ENCODE measurements around the gene SYNE4. TPM values are rescaled to one million over a fixed set of nuclear protein-coding genes. Genes with fewer than 3 reads are reported as not detected.

The SYNE4 gene
- total and polyA plus RNA-seq, 2 of the 13 experiments (the other 11 are each of a cell fraction or from before 2014, with no cell fraction given), result 13.7 to 23.0 TPM

GRCh38 chr19:36054733-36055686 is 46.4 kb upstream of the SYNE4 start, which contains the start of gene WDR62:
Gene WDR62, plus strand, starts transcription at chr19:36054897. Its CDS starts 75 bp downstream, at chr19:36054972.
- peak within 1 kb of the TSS; percentile 74 to 76 (median 75) for H3K4me3 ChIP-seq (replicated peaks in 1 of 3; ENCODE audit: insufficient read depth in 1 of 3, low read depth in 2 of 3, low read length in 3 of 3)
- peaks cover 23% of the 10 kb centered on the region for H3K79me2 ChIP-seq (ENCODE audit: insufficient read depth, low read length)
- no TSS peak for BruUV-seq (replicated peaks)
- H3K27ac ChIP-seq (ENCODE audit: extremely low read length, insufficient read depth, low read length), result peak within 1 kb of the TSS; percentile 83
- WGBS (ENCODE audit: low lambda C conversion rate), result under 1% methylated on average over 24 of the region's 76 CpGs
- H3K27me3 ChIP-seq (ENCODE audit: control insufficient read depth in 1 of 2, insufficient read depth in 2 of 2, low read length in 2 of 2), result no peaks in the 10 kb centered on the region; a peak in 1 of 5 replicates
- H4K20me1 ChIP-seq (ENCODE audit: insufficient read depth, low read length), result no peaks in the 10 kb centered on the region
- H3K36me3 ChIP-seq (replicated peaks in 1 of 2; ENCODE audit: control insufficient read depth in 1 of 2, insufficient read depth in 2 of 2, low read length in 2 of 2), result peaks cover 0 to 1% of the 10 kb centered on the region in 2 experiments; a peak in 2 of 5 replicates
- ChIA-PET CTCF (ENCODE audit: low intra/inter-chr PET ratio, low total read pairs) (no interaction called here), POLR2A (interaction anchor here (1.1 to 2.6 kb wide), 12 partner anchors 13 to 155 kb away, joined by 4 to 18 read pairs (median 10); partner anchors contain the start of genes ALKBH6, CAPNS1, NFKBID and POLR2I)
- in situ Hi-C loops (cut with HindIII; ENCODE audit: extremely low pct_ligation_motif_present, low pct_unique_long_range_greater_than_20kb), result loop anchor here (5.0 kb wide), 1 partner anchor 58 kb away; the partner anchor contains the start of gene SDHAF1
- peaks cover 77% of the 10 kb centered on the region for H3K4me1 ChIP-seq (ENCODE audit: insufficient read depth, low read length)
- intact Hi-C loops (cut with micrococcal nuclease; ENCODE audit: unreplicated experiment), result loop anchor here (2.0 to 10.0 kb wide), 3 partner anchors 58 to 1160 kb away; partner anchors contain the start of genes POLR2I, SDHAF1, TBCB and ZNF383
- H3K4me2 ChIP-seq (ENCODE audit: low read depth, low read length), result peak within 1 kb of the TSS; percentile 93
- FAIRE-seq (no peak), DNase-seq (ENCODE audit: low spot score) (peak; percentile 85), ATAC-seq (peak; percentile 81)
- H3K9ac ChIP-seq (ENCODE audit: insufficient read depth, low read depth, low read length), result peak within 1 kb of the TSS; percentile 71
- H2AFZ ChIP-seq (ENCODE audit: low read length), result no peak within 1 kb of the TSS
- no peaks in the 10 kb centered on the region for H3K9me3 ChIP-seq (ENCODE audit: low read length)
- no peak for TF ChIP-seq HNF4G (IDR thresholded peaks at IDR 0.05; ENCODE audit: borderline replicate concordance, low read depth, low read length)
- TF ChIP-seq HNF4G (CRISPR knock-in tag; IDR thresholded peaks at IDR 0.05; ENCODE audit: borderline replicate concordance, low read depth), result no peak
- TF ChIP-seq TFDP1 (CRISPR knock-in tag; IDR thresholded peaks at IDR 0.05; ENCODE audit: borderline replicate concordance), result peak; percentile 96
- TF ChIP-seq, protein P1, sequence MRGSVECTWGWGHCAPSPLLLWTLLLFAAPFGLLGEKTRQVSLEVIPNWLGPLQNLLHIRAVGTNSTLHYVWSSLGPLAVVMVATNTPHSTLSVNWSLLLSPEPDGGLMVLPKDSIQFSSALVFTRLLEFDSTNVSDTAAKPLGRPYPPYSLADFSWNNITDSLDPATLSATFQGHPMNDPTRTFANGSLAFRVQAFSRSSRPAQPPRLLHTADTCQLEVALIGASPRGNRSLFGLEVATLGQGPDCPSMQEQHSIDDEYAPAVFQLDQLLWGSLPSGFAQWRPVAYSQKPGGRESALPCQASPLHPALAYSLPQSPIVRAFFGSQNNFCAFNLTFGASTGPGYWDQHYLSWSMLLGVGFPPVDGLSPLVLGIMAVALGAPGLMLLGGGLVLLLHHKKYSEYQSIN (CRISPR knock-in tag; IDR thresholded peaks at IDR 0.05; ENCODE audit: borderline replicate concordance), result no peak
- no peak for TF ChIP-seq GATA4 (IDR thresholded peaks at IDR 0.05; ENCODE audit: borderline replicate concordance, low read depth)
- TF ChIP-seq ZNF572 (CRISPR knock-in tag; IDR thresholded peaks at IDR 0.05), result 0 out of 2 replicates have a peak, but pooled peaks have one; percentile 20
- TF ChIP-seq SP2 (CRISPR knock-in tag; IDR thresholded peaks at IDR 0.05), result peak; percentile 81
- TF ChIP-seq SIN3A (IDR thresholded peaks at IDR 0.05; ENCODE audit: borderline replicate concordance, low read depth, low read length), result peak; percentile 92
- TF ChIP-seq SATB2 (CRISPR knock-in tag; IDR thresholded peaks at IDR 0.05), result 0 out of 2 replicates have a peak, but pooled peaks have one; percentile 3
- TF ChIP-seq SRSF4 (IDR thresholded peaks at IDR 0.05; ENCODE audit: low read depth, low read length, poor library complexity, severe bottlenecking), result no peak
- TF ChIP-seq ZFP90 (CRISPR knock-in tag; IDR thresholded peaks at IDR 0.05; ENCODE audit: borderline replicate concordance), result 0 out of 2 replicates have a peak, but pooled peaks have one; percentile 43
- TF ChIP-seq ZNF232 (CRISPR knock-in tag; IDR thresholded peaks at IDR 0.05; ENCODE audit: borderline replicate concordance), result 0 out of 2 replicates have a peak, but pooled peaks have one; percentile 7
- TF ChIP-seq ARID3A (IDR thresholded peaks at IDR 0.05; ENCODE audit: low read depth, low read length), result no peak
- TF ChIP-seq ZNF501 (CRISPR knock-in tag; IDR thresholded peaks at IDR 0.05), result peak; percentile 91
- TF ChIP-seq TMF1 (CRISPR knock-in tag; IDR thresholded peaks at IDR 0.05; ENCODE audit: low read depth), result peak; percentile 67; the same call in 1 of the 2 replicates
- peak; percentile 74 for TF ChIP-seq ZC3H13 (CRISPR knock-in tag; IDR thresholded peaks at IDR 0.05)
- peak; percentile 11; the same call in 1 of the 2 replicates for TF ChIP-seq HIVEP1 (CRISPR knock-in tag; IDR thresholded peaks at IDR 0.05)
- TF ChIP-seq SSRP1 (CRISPR knock-in tag; IDR thresholded peaks at IDR 0.05), result no peak
- TF ChIP-seq HDAC1 (CRISPR knock-in tag; IDR thresholded peaks at IDR 0.05), result peak; percentile 94

All from HepG2 (cell line).